AG09319 (cell line): ENCODE results near the gene CLIP2.
"Not testable (repeated sequence)": the region's sequence is repeated elsewhere in the genome, so short reads cannot be mapped to it uniquely, and the experiment has no call there.

Experiments used
- DNase-seq: peaks from one replicate; pipeline ENCODE4 v3.0.0-alpha.2; 2010; ENCODE audit warnings: low read depth; ENCODE audit errors: extremely low read depth
- CTCF ChIP-seq: IDR thresholded peaks from 2 replicates; pipeline ENCODE4 v1.5.1; 2011; ENCODE audit warnings: low read depth, mild to moderate bottlenecking, inconsistent platforms, low read length, moderate library complexity

CLIP2 gene

GRCh38 chr7:74387606-74388005, 98.4 kb downstream of the CLIP2 start:
- TF ChIP-seq CTCF, result no peak
- no peak for DNase-seq

GRCh38 chr7:74388880-74389415, 99.7 kb downstream of the CLIP2 start:
- no peak for TF ChIP-seq CTCF
- no peak for DNase-seq

GRCh38 chr7:74393722-74394121, 104.5 kb downstream of the CLIP2 start:
- peak; percentile 41 for TF ChIP-seq CTCF
- DNase-seq, result not testable (repeated sequence)

GRCh38 chr7:74394601-74395000, 105.4 kb downstream of the CLIP2 start:
- not testable (repeated sequence) for DNase-seq
- TF ChIP-seq CTCF, result peak; percentile 45

- DNase-seq, result no peak
Observed at GRCh38 chr7:74395745-74396311, 106.6 kb downstream of the CLIP2 start.

GRCh38 chr7:74396993-74397392, 107.8 kb downstream of the CLIP2 start:
- no peak for DNase-seq
- no peak for TF ChIP-seq CTCF

More at GRCh38 chr7:74395745-74396311, 106.6 kb downstream of the CLIP2 start:
- no peak for TF ChIP-seq CTCF

GRCh38 chr7:74398426-74398825, 109.2 kb downstream of the CLIP2 start:
- no peak for DNase-seq
- TF ChIP-seq CTCF, result no peak
